SK-N-SH treated with all-trans-retinoic acid at 6 μM for 48 hours (cell line): Measurements from ENCODE around the gene RRAGD.

Experiments used
- ATAC-seq: fragments of 200-7000 bp; cut with Tn5 transposase; 3 replicates; pipeline ENCODE4 v1.9.1; 2020; ENCODE audit warnings: mild to moderate bottlenecking, moderate library complexity
- ARNTL ChIP-seq: fragments of 450-650 bp; formaldehyde crosslinking; IDR thresholded peaks from 2 replicates; pipeline ENCODE4 v1.5.0; 2020; ENCODE audit warnings: low read depth, mild to moderate bottlenecking, moderate library complexity, borderline replicate concordance
- BACH2 ChIP-seq: fragments of 250-450 bp; sonication (Bioruptor Pico); IDR thresholded peaks from 2 replicates; pipeline ENCODE4 v1.9.0; 2021; ENCODE audit warnings: mild to moderate bottlenecking, borderline replicate concordance
- CSDC2 ChIP-seq: fragments of 250-450 bp; sonication (Bioruptor Pico); IDR thresholded peaks from 2 replicates; pipeline ENCODE4 v1.5.0; 2020; ENCODE audit warnings: mild to moderate bottlenecking, moderate library complexity
- CSRNP3 ChIP-seq: fragments of 250-450 bp; sonication (Bioruptor Pico); IDR thresholded peaks from 2 replicates; pipeline ENCODE4 v1.5.1; 2021; ENCODE audit warnings: mild to moderate bottlenecking, moderate library complexity
- ESRRG ChIP-seq: fragments of 250-450 bp; sonication (Bioruptor Pico); IDR thresholded peaks from 2 replicates; pipeline ENCODE4 v1.6.1; 2021; ENCODE audit warnings: mild to moderate bottlenecking
- GLIS3 ChIP-seq: fragments of 250-450 bp; sonication (Bioruptor Pico); IDR thresholded peaks from 2 replicates; pipeline ENCODE4 v1.5.0; 2020; ENCODE audit warnings: mild to moderate bottlenecking, moderate library complexity
- ISL1 ChIP-seq: fragments of 250-450 bp; sonication (Bioruptor Pico); IDR thresholded peaks from 2 replicates; pipeline ENCODE4 v2.1.2; 2022; ENCODE audit warnings: mild to moderate bottlenecking, moderate library complexity
- OSR1 ChIP-seq: fragments of 250-450 bp; sonication (Bioruptor Pico); IDR thresholded peaks from 2 replicates; pipeline ENCODE4 v1.8.0; 2022; ENCODE audit warnings: moderate library complexity, mild to moderate bottlenecking, inconsistent platforms
- PPARA ChIP-seq: fragments of 250-450 bp; sonication (Bioruptor Pico); IDR thresholded peaks from 2 replicates; pipeline ENCODE4 v1.5.0; 2020; ENCODE audit warnings: mild to moderate bottlenecking, borderline replicate concordance
- RARB ChIP-seq: fragments of 250-450 bp; sonication (Bioruptor Pico); IDR thresholded peaks from 2 replicates; pipeline ENCODE4 v1.8.0; 2021; ENCODE audit warnings: mild to moderate bottlenecking, moderate library complexity
- SNAI2 ChIP-seq: fragments of 250-450 bp; sonication (Bioruptor Pico); IDR thresholded peaks from 2 replicates; pipeline ENCODE4 v1.5.0; 2020; ENCODE audit warnings: mild to moderate bottlenecking, moderate library complexity
- TCF4 ChIP-seq: fragments of 250-450 bp; sonication (Bioruptor Pico); IDR thresholded peaks from 2 replicates; pipeline ENCODE4 v1.8.0; 2021; ENCODE audit warnings: mild to moderate bottlenecking, moderate library complexity, borderline replicate concordance
- ZC3H10 ChIP-seq: fragments of 250-450 bp; sonication (Bioruptor Pico); IDR thresholded peaks from 2 replicates; pipeline ENCODE4 v1.5.1; 2021; ENCODE audit warnings: mild to moderate bottlenecking, moderate library complexity
- ZFP3 ChIP-seq: fragments of 250-450 bp; sonication (Bioruptor Pico); IDR thresholded peaks from 2 replicates; pipeline ENCODE4 v1.5.0; 2020; ENCODE audit warnings: mild to moderate bottlenecking, moderate library complexity
- ZFP30 ChIP-seq: fragments of 450-650 bp; formaldehyde crosslinking; IDR thresholded peaks from 2 replicates; pipeline ENCODE4 v1.5.0; 2022; ENCODE audit warnings: mild to moderate bottlenecking, moderate library complexity
- ZNF565 ChIP-seq: fragments of 450-650 bp; formaldehyde crosslinking; conservative IDR thresholded peaks from 2 replicates; pipeline ENCODE4 v1.5.0; 2020; ENCODE audit warnings: low read depth, mild to moderate bottlenecking, moderate library complexity
- ZNF70 ChIP-seq: fragments of 450-650 bp; formaldehyde crosslinking; IDR thresholded peaks from 2 replicates; pipeline ENCODE4 v1.5.0; 2020; ENCODE audit warnings: mild to moderate bottlenecking, moderate library complexity
- TF ChIP-seq, protein P1 (sequence below): fragments of 250-450 bp; sonication (Bioruptor Pico); IDR thresholded peaks from 2 replicates; pipeline ENCODE4 v1.5.0; 2020; ENCODE audit warnings: mild to moderate bottlenecking, moderate library complexity
- TF ChIP-seq, protein P2 (sequence below): fragments of 250-450 bp; sonication (Bioruptor Pico); IDR thresholded peaks from 2 replicates; pipeline ENCODE4 v1.5.1; 2020; ENCODE audit warnings: low read depth, mild to moderate bottlenecking, moderate library complexity
- TF ChIP-seq, protein P3 (sequence below): fragments of 250-450 bp; sonication (Bioruptor Pico); IDR thresholded peaks from 2 replicates; pipeline ENCODE4 v1.8.0; 2021; ENCODE audit warnings: low read depth, mild to moderate bottlenecking, moderate library complexity, borderline replicate concordance

The RRAGD gene

DNA sequence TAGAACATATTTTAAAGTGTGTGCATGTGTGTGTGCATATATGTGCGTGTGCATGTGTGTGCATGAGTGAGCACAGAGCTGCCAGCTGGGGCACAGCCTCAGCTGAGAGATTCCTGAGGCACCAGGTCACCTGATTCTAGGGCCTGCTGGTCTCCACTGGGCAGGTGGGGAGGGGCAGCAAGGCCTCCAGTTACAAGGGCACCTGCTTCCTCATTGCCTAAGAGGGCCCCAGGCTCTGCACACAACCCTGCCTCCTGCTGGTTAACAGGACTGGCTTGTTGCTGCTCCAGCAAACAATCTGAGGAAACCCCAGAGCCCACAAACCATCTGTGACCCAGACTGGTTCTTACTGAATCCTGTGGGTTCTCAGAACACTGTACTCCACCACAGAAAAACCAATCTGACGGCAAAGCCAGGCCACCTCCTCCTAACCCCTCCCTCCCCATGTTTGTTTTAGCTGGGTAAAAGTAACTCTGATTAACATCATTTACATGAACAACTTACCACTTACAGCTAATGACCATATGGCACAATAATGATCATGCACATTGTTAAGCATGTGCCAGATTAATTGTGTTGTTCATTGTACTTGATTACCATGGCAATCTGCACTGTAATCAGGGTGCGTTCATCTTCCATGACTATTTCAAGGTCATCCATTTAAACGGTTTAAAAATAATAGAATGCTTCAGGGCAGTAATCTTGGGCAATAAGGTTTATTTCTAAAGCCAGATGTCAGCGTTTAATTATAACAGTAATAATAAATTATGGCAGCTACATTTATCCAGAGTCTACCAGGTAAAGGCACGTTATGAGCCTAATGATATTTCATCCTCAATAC is 36.4 kb downstream of the RRAGD start:
- TF ChIP-seq BACH2 (CRISPR knock-in tag) (no peak), TCF4 (CRISPR knock-in tag) (peak; percentile 96), CSRNP3 (CRISPR knock-in tag) (no peak), OSR1 (no peak), ZC3H10 (CRISPR knock-in tag) (no peak), GLIS3 (no peak), ZNF565 (CRISPR knock-in tag) (no peak), ISL1 (CRISPR knock-in tag) (no peak), SNAI2 (CRISPR knock-in tag) (no peak), ZFP30 (CRISPR knock-in tag) (no peak)
- TF ChIP-seq, protein P1, sequence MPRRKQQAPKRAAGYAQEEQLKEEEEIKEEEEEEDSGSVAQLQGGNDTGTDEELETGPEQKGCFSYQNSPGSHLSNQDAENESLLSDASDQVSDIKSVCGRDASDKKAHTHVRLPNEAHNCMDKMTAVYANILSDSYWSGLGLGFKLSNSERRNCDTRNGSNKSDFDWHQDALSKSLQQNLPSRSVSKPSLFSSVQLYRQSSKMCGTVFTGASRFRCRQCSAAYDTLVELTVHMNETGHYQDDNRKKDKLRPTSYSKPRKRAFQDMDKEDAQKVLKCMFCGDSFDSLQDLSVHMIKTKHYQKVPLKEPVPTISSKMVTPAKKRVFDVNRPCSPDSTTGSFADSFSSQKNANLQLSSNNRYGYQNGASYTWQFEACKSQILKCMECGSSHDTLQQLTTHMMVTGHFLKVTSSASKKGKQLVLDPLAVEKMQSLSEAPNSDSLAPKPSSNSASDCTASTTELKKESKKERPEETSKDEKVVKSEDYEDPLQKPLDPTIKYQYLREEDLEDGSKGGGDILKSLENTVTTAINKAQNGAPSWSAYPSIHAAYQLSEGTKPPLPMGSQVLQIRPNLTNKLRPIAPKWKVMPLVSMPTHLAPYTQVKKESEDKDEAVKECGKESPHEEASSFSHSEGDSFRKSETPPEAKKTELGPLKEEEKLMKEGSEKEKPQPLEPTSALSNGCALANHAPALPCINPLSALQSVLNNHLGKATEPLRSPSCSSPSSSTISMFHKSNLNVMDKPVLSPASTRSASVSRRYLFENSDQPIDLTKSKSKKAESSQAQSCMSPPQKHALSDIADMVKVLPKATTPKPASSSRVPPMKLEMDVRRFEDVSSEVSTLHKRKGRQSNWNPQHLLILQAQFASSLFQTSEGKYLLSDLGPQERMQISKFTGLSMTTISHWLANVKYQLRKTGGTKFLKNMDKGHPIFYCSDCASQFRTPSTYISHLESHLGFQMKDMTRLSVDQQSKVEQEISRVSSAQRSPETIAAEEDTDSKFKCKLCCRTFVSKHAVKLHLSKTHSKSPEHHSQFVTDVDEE (CRISPR knock-in tag), result peak; percentile 78; the same call in 1 of the 2 replicates
- TF ChIP-seq, protein P2, sequence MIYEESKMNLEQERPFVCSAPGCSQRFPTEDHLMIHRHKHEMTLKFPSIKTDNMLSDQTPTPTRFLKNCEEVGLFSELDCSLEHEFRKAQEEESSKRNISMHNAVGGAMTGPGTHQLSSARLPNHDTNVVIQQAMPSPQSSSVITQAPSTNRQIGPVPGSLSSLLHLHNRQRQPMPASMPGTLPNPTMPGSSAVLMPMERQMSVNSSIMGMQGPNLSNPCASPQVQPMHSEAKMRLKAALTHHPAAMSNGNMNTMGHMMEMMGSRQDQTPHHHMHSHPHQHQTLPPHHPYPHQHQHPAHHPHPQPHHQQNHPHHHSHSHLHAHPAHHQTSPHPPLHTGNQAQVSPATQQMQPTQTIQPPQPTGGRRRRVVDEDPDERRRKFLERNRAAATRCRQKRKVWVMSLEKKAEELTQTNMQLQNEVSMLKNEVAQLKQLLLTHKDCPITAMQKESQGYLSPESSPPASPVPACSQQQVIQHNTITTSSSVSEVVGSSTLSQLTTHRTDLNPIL (CRISPR knock-in tag), result no peak
- TF ChIP-seq, protein P3, sequence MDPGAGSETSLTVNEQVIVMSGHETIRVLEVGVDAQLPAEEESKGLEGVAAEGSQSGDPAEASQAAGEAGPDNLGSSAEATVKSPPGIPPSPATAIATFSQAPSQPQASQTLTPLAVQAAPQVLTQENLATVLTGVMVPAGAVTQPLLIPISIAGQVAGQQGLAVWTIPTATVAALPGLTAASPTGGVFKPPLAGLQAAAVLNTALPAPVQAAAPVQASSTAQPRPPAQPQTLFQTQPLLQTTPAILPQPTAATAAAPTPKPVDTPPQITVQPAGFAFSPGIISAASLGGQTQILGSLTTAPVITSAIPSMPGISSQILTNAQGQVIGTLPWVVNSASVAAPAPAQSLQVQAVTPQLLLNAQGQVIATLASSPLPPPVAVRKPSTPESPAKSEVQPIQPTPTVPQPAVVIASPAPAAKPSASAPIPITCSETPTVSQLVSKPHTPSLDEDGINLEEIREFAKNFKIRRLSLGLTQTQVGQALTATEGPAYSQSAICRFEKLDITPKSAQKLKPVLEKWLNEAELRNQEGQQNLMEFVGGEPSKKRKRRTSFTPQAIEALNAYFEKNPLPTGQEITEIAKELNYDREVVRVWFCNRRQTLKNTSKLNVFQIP (CRISPR knock-in tag), result no peak
- TF ChIP-seq, all 23 proteins: peak for 2
- peak; percentile 34 for ATAC-seq

DNA sequence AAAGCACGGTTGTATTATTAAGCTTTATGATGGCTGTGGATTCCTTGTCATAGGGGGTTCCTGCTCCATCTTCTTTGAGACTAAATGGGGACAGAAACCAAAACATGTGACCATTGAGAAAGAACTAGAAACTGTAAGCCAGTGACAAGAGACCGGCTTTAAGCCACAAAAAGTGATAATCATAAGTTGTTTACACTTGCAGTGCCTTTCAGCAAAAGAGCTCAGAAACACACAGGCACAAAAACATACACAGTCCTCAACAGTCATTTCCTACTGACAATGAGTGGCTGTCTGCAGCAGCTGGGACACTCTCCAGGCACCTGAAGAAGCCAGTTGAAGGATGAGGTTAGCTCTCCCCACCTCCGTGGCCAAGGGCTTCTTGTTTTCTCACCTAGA is 39.6 kb downstream of the RRAGD start:
- TF ChIP-seq ZNF70 (CRISPR knock-in tag) (no peak), CSDC2 (no peak), PPARA (CRISPR knock-in tag) (no peak), TCF4 (CRISPR knock-in tag) (no peak), RARB (no peak), CSRNP3 (CRISPR knock-in tag) (no peak), ZNF565 (CRISPR knock-in tag) (no peak), ISL1 (CRISPR knock-in tag) (no peak), ZFP3 (CRISPR knock-in tag) (no peak), OSR1 (no peak), BACH2 (CRISPR knock-in tag) (no peak), ESRRG (CRISPR knock-in tag) (no peak), SNAI2 (CRISPR knock-in tag) (no peak), ARNTL (CRISPR knock-in tag) (no peak)
- TF ChIP-seq, protein P1 (CRISPR knock-in tag), result no peak
- TF ChIP-seq, all 23 proteins: peak for 0
- ATAC-seq, result no peak
